ENCODE data around the gene SULT4A1.
A peak's percentile ranks its signal among the peaks of the same experiment; 100 is the strongest.

SULT4A1 gene

GRCh38 chr22:43895986-43896645 is 33.8 kb upstream of the SULT4A1 start:
- WGBS (ENCODE audit: insufficient coverage, insufficient read length): no CpG with 5 or more reads among the region's 11 CpGs
- no peaks in the 10 kb centered on the region for H3K4me1 ChIP-seq (ENCODE audit: control insufficient read depth, insufficient read depth, low read length)
- peak; percentile 18 for DNase-seq (ENCODE audit: low read depth, low spot score)
- H3K27ac ChIP-seq (ENCODE audit: low read length): no peak overlapping the region
- H3K4me3 ChIP-seq (ENCODE audit: low read length): no peak overlapping the region
- H3K27me3 ChIP-seq (ENCODE audit: control insufficient read depth, insufficient read depth, low read length): no peaks in the 10 kb centered on the region
- no peaks in the 10 kb centered on the region for H3K9me3 ChIP-seq (ENCODE audit: control insufficient read depth, insufficient read depth, low read length)
- H3K36me3 ChIP-seq (ENCODE audit: control insufficient read depth, insufficient read depth, low read length): no peaks in the 10 kb centered on the region

GRCh38 chr22:43894122-43894521 is 31.8 kb upstream of the SULT4A1 start:
- H3K4me3 ChIP-seq (ENCODE audit: low read length): no peak overlapping the region
- no peaks in the 10 kb centered on the region for H3K27me3 ChIP-seq (ENCODE audit: control insufficient read depth, insufficient read depth, low read length)
- H3K9me3 ChIP-seq (ENCODE audit: control insufficient read depth, insufficient read depth, low read length): no peaks in the 10 kb centered on the region
- H3K36me3 ChIP-seq (ENCODE audit: control insufficient read depth, insufficient read depth, low read length): no peaks in the 10 kb centered on the region
- no peak for DNase-seq (ENCODE audit: low read depth, low spot score)
- H3K27ac ChIP-seq (ENCODE audit: low read length): no peak overlapping the region
- WGBS (ENCODE audit: insufficient coverage, insufficient read length): no CpG with 5 or more reads among the region's 5 CpGs
- peaks cover 5% of the 10 kb centered on the region; the same call in 1 of the 2 replicates for H3K4me1 ChIP-seq (ENCODE audit: control insufficient read depth, insufficient read depth, low read length)

- H3K9me3 ChIP-seq (ENCODE audit: control insufficient read depth, insufficient read depth, low read length): no peaks in the 10 kb centered on the region
- H3K27me3 ChIP-seq (ENCODE audit: control insufficient read depth, insufficient read depth, low read length): no peaks in the 10 kb centered on the region
- no peak overlapping the region for H3K27ac ChIP-seq (ENCODE audit: low read length)
- no peak overlapping the region for H3K4me3 ChIP-seq (ENCODE audit: low read length)
- no peaks in the 10 kb centered on the region for H3K36me3 ChIP-seq (ENCODE audit: control insufficient read depth, insufficient read depth, low read length)
- DNase-seq (ENCODE audit: low read depth, low spot score): no peak
- WGBS (ENCODE audit: insufficient coverage, insufficient read length): no CpG with 5 or more reads among the region's 5 CpGs
- peaks cover 5% of the 10 kb centered on the region; the same call in 1 of the 2 replicates for H3K4me1 ChIP-seq (ENCODE audit: control insufficient read depth, insufficient read depth, low read length)
These were observed 31.0 kb upstream of the SULT4A1 start for GRCh38 chr22:43893266-43893665.

- peak overlapping the region; percentile 37; the same call in 1 of the 2 replicates for H3K4me3 ChIP-seq (ENCODE audit: low read length)
- no CpG with 5 or more reads among the region's 15 CpGs for WGBS (ENCODE audit: insufficient coverage, insufficient read length)
- no peaks in the 10 kb centered on the region for H3K9me3 ChIP-seq (ENCODE audit: control insufficient read depth, insufficient read depth, low read length)
- no peak overlapping the region for H3K27ac ChIP-seq (ENCODE audit: low read length)
- DNase-seq (ENCODE audit: low read depth, low spot score): no peak
- no peaks in the 10 kb centered on the region for H3K27me3 ChIP-seq (ENCODE audit: control insufficient read depth, insufficient read depth, low read length)
- H3K36me3 ChIP-seq (ENCODE audit: control insufficient read depth, insufficient read depth, low read length): no peaks in the 10 kb centered on the region
- H3K4me1 ChIP-seq (ENCODE audit: control insufficient read depth, insufficient read depth, low read length): peaks cover 5% of the 10 kb centered on the region; the same call in 1 of the 2 replicates
These were observed 30.0 kb upstream of the SULT4A1 start for GRCh38 chr22:43892183-43892894.

GRCh38 chr22:43891360-43892182 is 29.3 kb upstream of the SULT4A1 start, which contains the start of gene PNPLA5:
Gene PNPLA5 (minus strand): TSS chr22:43892013. CDS start chr22:43891880, 133 bp downstream.
- no CpG with 5 or more reads among the region's 72 CpGs for WGBS (ENCODE audit: insufficient coverage, insufficient read length)

GRCh38 chr22:43890901-43891331 is 28.6 kb upstream of the SULT4A1 start:
- no peaks in the 10 kb centered on the region for H3K27me3 ChIP-seq (ENCODE audit: control insufficient read depth, insufficient read depth, low read length)
- peak overlapping the region; percentile 37; the same call in 1 of the 2 replicates for H3K4me3 ChIP-seq (ENCODE audit: low read length)
- no peaks in the 10 kb centered on the region for H3K36me3 ChIP-seq (ENCODE audit: control insufficient read depth, insufficient read depth, low read length)
- no peak overlapping the region for H3K27ac ChIP-seq (ENCODE audit: low read length)
- WGBS (ENCODE audit: insufficient coverage, insufficient read length): no CpG with 5 or more reads among the region's 24 CpGs
- no peak for DNase-seq (ENCODE audit: low read depth, low spot score)
- H3K9me3 ChIP-seq (ENCODE audit: control insufficient read depth, insufficient read depth, low read length): no peaks in the 10 kb centered on the region
- peaks cover 5% of the 10 kb centered on the region; the same call in 1 of the 2 replicates for H3K4me1 ChIP-seq (ENCODE audit: control insufficient read depth, insufficient read depth, low read length)

More at GRCh38 chr22:43891360-43892182, 29.3 kb upstream of the SULT4A1 start, which contains the start of gene PNPLA5:
- Histone ChIP-seq H3K27ac (ENCODE audit: low read length) (no peak within 1 kb of the TSS), H3K4me3 (ENCODE audit: low read length) (peak within 1 kb of the TSS; percentile 37; the same call in 1 of the 2 replicates), H3K36me3 (ENCODE audit: control insufficient read depth, insufficient read depth, low read length) (no peaks in the 10 kb centered on the region), H3K27me3 (ENCODE audit: control insufficient read depth, insufficient read depth, low read length) (no peaks in the 10 kb centered on the region), H3K9me3 (ENCODE audit: control insufficient read depth, insufficient read depth, low read length) (no peaks in the 10 kb centered on the region), H3K4me1 (ENCODE audit: control insufficient read depth, insufficient read depth, low read length) (peaks cover 5% of the 10 kb centered on the region; the same call in 1 of the 2 replicates)
- DNase-seq (ENCODE audit: low read depth, low spot score): peak; percentile 45

GRCh38 chr22:43889860-43890253 is 27.5 kb upstream of the SULT4A1 start:
- Histone ChIP-seq H3K27ac (ENCODE audit: low read length) (no peak overlapping the region), H3K27me3 (ENCODE audit: control insufficient read depth, insufficient read depth, low read length) (no peaks in the 10 kb centered on the region), H3K9me3 (ENCODE audit: control insufficient read depth, insufficient read depth, low read length) (no peaks in the 10 kb centered on the region), H3K4me3 (ENCODE audit: low read length) (no peak overlapping the region), H3K36me3 (ENCODE audit: control insufficient read depth, insufficient read depth, low read length) (no peaks in the 10 kb centered on the region), H3K4me1 (ENCODE audit: control insufficient read depth, insufficient read depth, low read length) (peaks cover 5% of the 10 kb centered on the region; the same call in 1 of the 2 replicates)
- WGBS (ENCODE audit: insufficient coverage, insufficient read length): no CpG with 5 or more reads among the region's 4 CpGs
- DNase-seq (ENCODE audit: low read depth, low spot score): no peak

GRCh38 chr22:43889201-43889859 is 27.0 kb upstream of the SULT4A1 start:
- WGBS (ENCODE audit: insufficient coverage, insufficient read length): no CpG with 5 or more reads among the region's 16 CpGs
- H3K4me1 ChIP-seq (ENCODE audit: control insufficient read depth, insufficient read depth, low read length): peaks cover 5% of the 10 kb centered on the region; the same call in 1 of the 2 replicates
- no peak overlapping the region for H3K4me3 ChIP-seq (ENCODE audit: low read length)
- no peak for DNase-seq (ENCODE audit: low read depth, low spot score)
- H3K9me3 ChIP-seq (ENCODE audit: control insufficient read depth, insufficient read depth, low read length): no peaks in the 10 kb centered on the region
- no peaks in the 10 kb centered on the region for H3K36me3 ChIP-seq (ENCODE audit: control insufficient read depth, insufficient read depth, low read length)
- H3K27me3 ChIP-seq (ENCODE audit: control insufficient read depth, insufficient read depth, low read length): no peaks in the 10 kb centered on the region
- no peak overlapping the region for H3K27ac ChIP-seq (ENCODE audit: low read length)

- no peaks in the 10 kb centered on the region for H3K9me3 ChIP-seq (ENCODE audit: control insufficient read depth, insufficient read depth, low read length)
- H3K27me3 ChIP-seq (ENCODE audit: control insufficient read depth, insufficient read depth, low read length): no peaks in the 10 kb centered on the region
- peaks cover 5% of the 10 kb centered on the region; the same call in 1 of the 2 replicates for H3K4me1 ChIP-seq (ENCODE audit: control insufficient read depth, insufficient read depth, low read length)
- no peaks in the 10 kb centered on the region for H3K36me3 ChIP-seq (ENCODE audit: control insufficient read depth, insufficient read depth, low read length)
- no peak overlapping the region for H3K4me3 ChIP-seq (ENCODE audit: low read length)
- WGBS (ENCODE audit: insufficient coverage, insufficient read length): no CpG with 5 or more reads among the region's 4 CpGs
- no peak for DNase-seq (ENCODE audit: low read depth, low spot score)
- no peak overlapping the region for H3K27ac ChIP-seq (ENCODE audit: low read length)
These were observed 26.4 kb upstream of the SULT4A1 start for GRCh38 chr22:43888740-43889139.

Data from iPS DF 6.9 (cell line).